H9 (cell line): Measurements from ENCODE around the gene KCNJ12. TPM values are rescaled to one million over a fixed set of nuclear protein-coding genes. Genes with fewer than 3 reads are reported as not detected.

ENCODE experiments used
- DNase-seq: peaks from one replicate; pipeline ENCODE4 v3.0.0-alpha.2; 2017
- H2AFZ ChIP-seq: one replicate; pipeline ENCODE4 v1.6.1; 2013; ENCODE audit warnings: mild to moderate bottlenecking, low read length, control low read depth, moderate library complexity
- H2AK5ac ChIP-seq: 2 replicates; pipeline ENCODE4 v1.6.1; 2013; ENCODE audit warnings: low read length, control low read depth, mixed read lengths; ENCODE audit not compliant: insufficient read length
- H2BK120ac ChIP-seq: one replicate; pipeline ENCODE4 v1.6.1; 2013; ENCODE audit warnings: low read depth, mild to moderate bottlenecking, low read length, control low read depth, inconsistent platforms; ENCODE audit not compliant: poor library complexity, severe bottlenecking
- H2BK12ac ChIP-seq: 2 replicates; pipeline ENCODE4 v1.6.1; 2013; ENCODE audit warnings: low read length, control low read depth, mixed read lengths, low read depth; ENCODE audit not compliant: insufficient read length
- H2BK15ac ChIP-seq: 2 replicates; pipeline ENCODE4 v1.6.1; 2013; ENCODE audit warnings: low read depth, low read length, control low read depth
- H2BK20ac ChIP-seq: one replicate; pipeline ENCODE4 v1.6.1; 2013; ENCODE audit warnings: low read depth, mild to moderate bottlenecking, low read length, control low read depth, inconsistent platforms; ENCODE audit not compliant: poor library complexity, severe bottlenecking
- H2BK5ac ChIP-seq: 2 replicates; pipeline ENCODE4 v1.6.1; 2013; ENCODE audit warnings: low read length, control low read depth, mixed read lengths; ENCODE audit not compliant: insufficient read length
- H3K14ac ChIP-seq: 2 replicates; pipeline ENCODE4 v1.6.1; 2013; ENCODE audit warnings: low read length, control low read depth; ENCODE audit not compliant: insufficient read depth
- H3K18ac ChIP-seq: 2 replicates; pipeline ENCODE4 v1.6.1; 2013; ENCODE audit warnings: low read depth, mild to moderate bottlenecking, mixed read lengths, low read length, control low read depth; ENCODE audit not compliant: insufficient read length
- H3K23ac ChIP-seq: 2 replicates; pipeline ENCODE4 v1.6.1; 2013; ENCODE audit warnings: low read length, control low read depth, mixed read lengths, low read depth; ENCODE audit not compliant: insufficient read length
- H3K23me2 ChIP-seq: 2 replicates; pipeline ENCODE4 v1.6.1; 2013; ENCODE audit warnings: low read depth, mild to moderate bottlenecking, mixed read lengths, low read length, control low read depth; ENCODE audit not compliant: insufficient read length, poor library complexity, severe bottlenecking
- H3K27ac ChIP-seq: 2 replicates; pipeline ENCODE4 v1.5.1; 2013; ENCODE audit warnings: low read length, control low read depth, mixed read lengths, low read depth; ENCODE audit not compliant: insufficient read length
- H3K27me3 ChIP-seq: 2 replicates; pipeline ENCODE4 v1.6.1; 2013; ENCODE audit warnings: low read length, control low read depth, inconsistent platforms; ENCODE audit not compliant: insufficient read depth
- H3K4ac ChIP-seq: 2 replicates; pipeline ENCODE4 v1.6.1; 2013; ENCODE audit warnings: low read depth, mild to moderate bottlenecking, control low read depth, inconsistent platforms, low read length, moderate library complexity
- H3K4me1 ChIP-seq: 2 replicates; pipeline ENCODE4 v1.6.1; 2013; ENCODE audit warnings: low read length, control low read depth, inconsistent platforms; ENCODE audit not compliant: insufficient read depth
- H3K4me2 ChIP-seq: 2 replicates; pipeline ENCODE4 v1.6.1; 2013; ENCODE audit warnings: low read length, control low read depth, mixed read lengths; ENCODE audit not compliant: insufficient read length, insufficient read depth
- H3K56ac ChIP-seq: 2 replicates; pipeline ENCODE4 v1.6.1; 2013; ENCODE audit warnings: low read depth, mild to moderate bottlenecking, mixed read lengths, low read length, control low read depth; ENCODE audit not compliant: insufficient read length
- H3K79me1 ChIP-seq: 2 replicates; pipeline ENCODE4 v1.6.1; 2013; ENCODE audit warnings: low read depth, mild to moderate bottlenecking, moderate library complexity, low read length, control low read depth, inconsistent platforms; ENCODE audit not compliant: insufficient read depth, poor library complexity, severe bottlenecking
- H3K79me2 ChIP-seq: 2 replicates; pipeline ENCODE4 v1.6.1; 2013; ENCODE audit warnings: low read length, control low read depth, inconsistent platforms; ENCODE audit not compliant: insufficient read depth
- H3K9ac ChIP-seq: 2 replicates; pipeline ENCODE4 v1.6.1; 2013; ENCODE audit warnings: low read length, control low read depth, mixed read lengths; ENCODE audit not compliant: insufficient read length; ENCODE audit errors: extremely low read depth
- H3K9me3 ChIP-seq: one replicate; pipeline ENCODE4 v1.6.1; 2013; ENCODE audit warnings: low read depth, low read length, inconsistent platforms; ENCODE audit not compliant: control insufficient read depth
- H3T11ph ChIP-seq: one replicate; pipeline ENCODE4 v1.6.1; 2013; ENCODE audit warnings: mild to moderate bottlenecking, low read length, control low read depth, inconsistent platforms
- H4K20me1 ChIP-seq: one replicate; pipeline ENCODE4 v1.6.1; 2013; ENCODE audit not compliant: control insufficient read depth, insufficient read length, insufficient read depth
- H4K5ac ChIP-seq: 2 replicates; pipeline ENCODE4 v1.6.1; 2013; ENCODE audit warnings: low read depth, mild to moderate bottlenecking, mixed read lengths, low read length, control low read depth; ENCODE audit not compliant: insufficient read length
- H4K8ac ChIP-seq: replicated peaks from 2 replicates; pipeline ENCODE4 v1.6.1; 2013; ENCODE audit warnings: low read length, control low read depth, mixed read lengths, low read depth; ENCODE audit not compliant: insufficient read length
- H4K91ac ChIP-seq: 2 replicates; pipeline ENCODE4 v1.6.1; 2013; ENCODE audit warnings: low read depth, mild to moderate bottlenecking, moderate library complexity, mixed read lengths, low read length, control low read depth; ENCODE audit not compliant: insufficient read length
- H3K27ac Mint-ChIP-seq, 3 experiments: 2 replicates in 2 of 3; 3 replicates in 1 of 3; pipeline ENCODE4 v1.8.0; 2020 to 2021; ENCODE audit warnings: mixed read lengths in 3 of 3, mild to moderate bottlenecking in 1 of 3, moderate library complexity in 1 of 3
- H3K27me3 Mint-ChIP-seq: 2 replicates; pipeline ENCODE4 v1.8.0; 2021; ENCODE audit warnings: low read depth, mild to moderate bottlenecking, moderate library complexity, mixed read lengths
- H3K36me3 Mint-ChIP-seq, 3 experiments: 2 replicates in 2 of 3; 3 replicates in 1 of 3; pipeline ENCODE4 v1.8.0; 2020 to 2021; ENCODE audit warnings: low read depth in 3 of 3, mixed read lengths in 3 of 3; ENCODE audit not compliant: insufficient read depth in 1 of 3
- H3K4me1 Mint-ChIP-seq, 2 experiments: 2 replicates each; pipeline ENCODE4 v1.8.0; 2020; ENCODE audit warnings: mixed read lengths in 2 of 2
- H3K4me3 Mint-ChIP-seq, 2 experiments: 2 replicates in 1 of 2; 3 replicates in 1 of 2; pipeline ENCODE4 v1.8.0; 2020 to 2021; ENCODE audit warnings: mild to moderate bottlenecking in 2 of 2, mixed read lengths in 2 of 2, moderate library complexity in 1 of 2
- H3K9me3 Mint-ChIP-seq, 2 experiments: 2 replicates in 1 of 2; 3 replicates in 1 of 2; pipeline ENCODE4 v1.8.0; 2020; ENCODE audit warnings: mild to moderate bottlenecking in 2 of 2, mixed read lengths in 2 of 2, moderate library complexity in 1 of 2
- CTCF ChIP-seq: fragments of 200-600 bp; sonication (generic); conservative IDR thresholded peaks from 3 replicates; pipeline ENCODE4 v1.8.0; 2021; ENCODE audit warnings: antibody characterized with exemption, mild to moderate bottlenecking
- WGBS: extraction: QIAGEN DNeasy Blood & Tissue Kit; methylation state at CpG from one replicate; pipeline ENCODE4 v1.1.7; 2013; ENCODE audit warnings: missing lambda C conversion rate, low lambda C conversion rate, mixed read lengths; ENCODE audit not compliant: insufficient read length; ENCODE audit errors: extremely low coverage; 5-methylcytosine and 5-hydroxymethylcytosine counted together
- total RNA-seq: library from RNA; stranded (reverse); gene quantifications from 2 replicates; pipeline ENCODE4 v1.2.1, GENCODE V29; 2021

The KCNJ12 gene
- total RNA-seq, 1 experiment from 2014 or later, result 0.39 TPM

- no peaks in the 10 kb centered on the region; the same call in 1 of the 2 replicates for H3K4me1 ChIP-seq
- no peak overlapping the region for H2BK12ac ChIP-seq
- no peak overlapping the region for H4K5ac ChIP-seq
- H3T11ph ChIP-seq, result no peak overlapping the region
- no peaks in the 10 kb centered on the region for H3K23me2 ChIP-seq
- H3K9me3 Mint-ChIP-seq, result no peaks in the 10 kb centered on the region
- H3K79me2 ChIP-seq, result no peaks in the 10 kb centered on the region
- H4K20me1 ChIP-seq, result no peaks in the 10 kb centered on the region
- no peak overlapping the region for H3K27ac Mint-ChIP-seq
- no peak for TF ChIP-seq CTCF
- no peak overlapping the region for H3K27ac ChIP-seq
- no peaks in the 10 kb centered on the region for H3K79me1 ChIP-seq
- no peak overlapping the region for H2AK5ac ChIP-seq
- H3K27me3 ChIP-seq, result no peaks in the 10 kb centered on the region
- H4K8ac ChIP-seq, result no peak overlapping the region
- H3K18ac ChIP-seq, result no peak overlapping the region
- H3K9ac ChIP-seq, result no peak overlapping the region
- WGBS, result no CpG with 5 or more reads among the region's 5 CpGs
- no peak overlapping the region for H2BK5ac ChIP-seq
- H2BK15ac ChIP-seq, result no peak overlapping the region
- no peak overlapping the region for H2BK20ac ChIP-seq
- DNase-seq, result no peak
- no peak overlapping the region for H3K23ac ChIP-seq
- peaks cover 3% of the 10 kb centered on the region for H3K27me3 Mint-ChIP-seq
- no peak overlapping the region for H3K4me2 ChIP-seq
- H3K4me3 Mint-ChIP-seq, result no peak overlapping the region
- no peak overlapping the region for H3K4ac ChIP-seq
- peaks cover 0 to 14% of the 10 kb centered on the region in 2 experiments; a peak in 1 of 4 replicates for H3K4me1 Mint-ChIP-seq
- H2AFZ ChIP-seq, result no peak overlapping the region
- no peak overlapping the region for H2BK120ac ChIP-seq
- H3K36me3 Mint-ChIP-seq, result peaks cover 0 to 2% (median 0%) of the 10 kb centered on the region in 3 experiments; a peak in 1 of 7 replicates
- no peak overlapping the region for H4K91ac ChIP-seq
- H3K56ac ChIP-seq, result no peak overlapping the region
- no peak overlapping the region for H3K14ac ChIP-seq
- no peaks in the 10 kb centered on the region for H3K9me3 ChIP-seq
Measured at GRCh38 chr17:21387616-21388015, 11.5 kb downstream of the KCNJ12 start.
